Measurements from ENCODE around the gene TCIRG1. TPM values are rescaled to one million over a fixed set of nuclear protein-coding genes. Genes with fewer than 3 reads are reported as not detected.

The TCIRG1 gene
- total RNA-seq, 1 experiment from 2014 or later, result 51.1 TPM

GRCh38 chr11:68012044-68012842 lies 26.6 kb upstream of the TCIRG1 start (continued):
- TF ChIP-seq ZNF532 (CRISPR knock-in tag; IDR thresholded peaks at IDR 0.05; ENCODE audit: borderline replicate concordance), result no peak

GRCh38 chr11:68012843-68013610 lies 25.8 kb upstream of the TCIRG1 start:
- ATAC-seq (no peak), DNase-seq (ENCODE audit: low spot score) (no peak)
- TF ChIP-seq FOXJ3 (CRISPR knock-in tag; IDR thresholded peaks at IDR 0.05; ENCODE audit: borderline replicate concordance), result no peak
- H3K27me3 Mint-ChIP-seq (ENCODE audit: low read depth), result no peaks in the 10 kb centered on the region
- ChIA-PET CTCF (no interaction called here), POLR2A (no interaction called here)
- no peak overlapping the region for H3K4me3 Mint-ChIP-seq
- no peaks in the 10 kb centered on the region for H3K9me3 Mint-ChIP-seq
- peaks cover 19% of the 10 kb centered on the region for H3K4me1 Mint-ChIP-seq
- H3K27ac Mint-ChIP-seq, result no peak overlapping the region; the same call in 1 of the 2 replicates
- no peaks in the 10 kb centered on the region for H3K36me3 Mint-ChIP-seq

- no peak for DNase-seq (ENCODE audit: low spot score)
- H3K4me1 Mint-ChIP-seq, result peaks cover 19% of the 10 kb centered on the region
- no peaks in the 10 kb centered on the region for H3K9me3 Mint-ChIP-seq
- H3K36me3 Mint-ChIP-seq, result no peaks in the 10 kb centered on the region
- ChIA-PET CTCF (interaction anchor here (1.3 kb wide), 2 partner anchors 12 to 20 kb away, joined by 3 to 5 read pairs; no protein-coding TSS in a partner anchor), POLR2A (no interaction called here)
- H3K27ac Mint-ChIP-seq, result peak overlapping the region; percentile 33; the same call in 1 of the 2 replicates
- no peak overlapping the region for H3K4me3 Mint-ChIP-seq
- H3K27me3 Mint-ChIP-seq (ENCODE audit: low read depth), result no peaks in the 10 kb centered on the region
- ATAC-seq, result no peak
- TF ChIP-seq ATF6 (CRISPR knock-in tag; IDR thresholded peaks at IDR 0.05) (no peak), JAZF1 (CRISPR knock-in tag; IDR thresholded peaks at IDR 0.05) (no peak), ZNF671 (CRISPR knock-in tag; IDR thresholded peaks at IDR 0.05) (no peak), MAX (CRISPR knock-in tag; IDR thresholded peaks at IDR 0.05) (no peak), STAT6 (CRISPR knock-in tag; conservative IDR thresholded peaks at IDR 0.05; ENCODE audit: low read depth) (no peak), ZBTB43 (CRISPR knock-in tag; IDR thresholded peaks at IDR 0.05) (no peak), MYBL2 (CRISPR knock-in tag; IDR thresholded peaks at IDR 0.05) (no peak), PRDM15 (CRISPR knock-in tag; IDR thresholded peaks at IDR 0.05) (no peak), SMAD4 (CRISPR knock-in tag; IDR thresholded peaks at IDR 0.05) (no peak), NFATC4 (CRISPR knock-in tag; IDR thresholded peaks at IDR 0.05) (no peak), CDX4 (CRISPR knock-in tag; IDR thresholded peaks at IDR 0.05; ENCODE audit: borderline replicate concordance) (no peak), ZBTB21 (CRISPR knock-in tag; IDR thresholded peaks at IDR 0.05; ENCODE audit: borderline replicate concordance) (no peak)
These were observed 25.1 kb upstream of the TCIRG1 start for GRCh38 chr11:68013611-68014156.

Data from WTC11 (cell line).